HFFc6 (cell line): ENCODE results near the gene DYSF. TPM values are rescaled to one million over a fixed set of nuclear protein-coding genes. Genes with fewer than 3 reads are reported as not detected.

ENCODE experiments used
- DNase-seq: peaks from one replicate; pipeline ENCODE4 v3.0.0-alpha.2; 2018
- H3K27ac Mint-ChIP-seq: 2 replicates; pipeline ENCODE4 v1.8.0; 2020; ENCODE audit warnings: mild to moderate bottlenecking, mixed read lengths
- H3K27me3 Mint-ChIP-seq: 2 replicates; pipeline ENCODE4 v1.8.0; 2021; ENCODE audit warnings: mild to moderate bottlenecking, moderate library complexity, mixed read lengths; ENCODE audit not compliant: insufficient read depth
- H3K36me3 Mint-ChIP-seq: 2 replicates; pipeline ENCODE4 v1.8.0; 2021; ENCODE audit warnings: low read depth, mixed read lengths
- H3K4me1 Mint-ChIP-seq: 2 replicates; pipeline ENCODE4 v1.8.0; 2020; ENCODE audit warnings: low read depth, mixed read lengths
- H3K4me3 Mint-ChIP-seq: 2 replicates; pipeline ENCODE4 v1.8.0; 2020; ENCODE audit warnings: mild to moderate bottlenecking, moderate library complexity, mixed read lengths
- H3K9me3 Mint-ChIP-seq: 2 replicates; pipeline ENCODE4 v1.8.0; 2020; ENCODE audit warnings: mild to moderate bottlenecking, mixed read lengths
- CTCF ChIP-seq: fragments of 200-600 bp; sonication (generic); IDR thresholded peaks from 2 replicates; pipeline ENCODE4 v1.5.0; 2021; ENCODE audit warnings: antibody characterized with exemption, mild to moderate bottlenecking
- total RNA-seq, 6 experiments: library from RNA; stranded (reverse); fragmentation: NEBNext Ultra II Directional; extraction: Animal tissue kit (Norgen Biotek cat#: 25700); gene quantifications; 2 replicates in 1 of 6; 3 replicates in 5 of 6; pipeline ENCODE4 v1.2.3, GENCODE V29; 2021

The DYSF gene
- total RNA-seq, 6 experiments from 2014 or later = 0.07 to 0.57 (median 0.32) TPM

DNA sequence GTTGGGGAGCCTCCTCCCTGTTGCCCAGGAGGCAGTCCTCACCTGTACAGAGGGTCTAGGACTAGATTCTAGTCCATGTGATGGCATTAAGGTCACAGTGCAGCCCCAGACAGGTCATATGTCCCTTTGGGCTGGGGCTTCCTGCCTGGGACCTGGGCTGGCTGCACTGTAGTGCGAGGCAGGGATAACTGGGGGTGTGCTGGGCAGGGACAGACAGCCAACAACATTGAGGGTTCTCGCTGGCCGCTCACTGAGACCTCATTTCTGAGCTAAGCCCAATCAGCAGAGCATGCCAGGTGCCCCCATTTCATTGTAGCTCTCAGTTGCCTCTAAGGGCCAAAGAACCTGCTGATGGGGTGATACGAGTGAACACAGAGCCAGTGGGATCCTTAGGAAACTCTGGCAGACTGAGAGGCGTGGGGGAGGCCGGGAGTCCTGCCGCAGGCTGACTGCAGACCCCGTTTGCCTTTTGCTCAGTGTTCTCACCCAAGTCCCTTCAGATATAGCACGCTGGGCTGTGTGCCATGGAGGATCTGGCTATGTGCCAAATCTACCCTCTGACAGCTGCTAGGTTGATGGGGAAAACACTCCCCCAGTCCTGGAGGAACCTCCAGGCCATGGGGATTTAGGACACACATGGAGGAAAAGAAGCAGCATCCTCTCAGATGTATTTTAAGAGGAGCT, 51.9 kb downstream of the DYSF start:
- no peak for DNase-seq
- no peaks in the 10 kb centered on the region for H3K36me3 Mint-ChIP-seq
- H3K9me3 Mint-ChIP-seq = no peaks in the 10 kb centered on the region
- TF ChIP-seq CTCF = no peak
- no peak overlapping the region for H3K27ac Mint-ChIP-seq
- peaks cover under 1% of the 10 kb centered on the region; the same call in 1 of the 2 replicates for H3K4me1 Mint-ChIP-seq
- H3K4me3 Mint-ChIP-seq = no peak overlapping the region
- H3K27me3 Mint-ChIP-seq = peaks cover 7% of the 10 kb centered on the region

- Mint-ChIP-seq H3K27ac (no peak overlapping the region), H3K36me3 (no peaks in the 10 kb centered on the region), H3K27me3 (peaks cover 7% of the 10 kb centered on the region), H3K4me1 (no peaks in the 10 kb centered on the region), H3K9me3 (no peaks in the 10 kb centered on the region), H3K4me3 (no peak overlapping the region)
- TF ChIP-seq CTCF = no peak
- DNase-seq = no peak
Measured at GRCh38 chr2:71505770-71506140, 52.4 kb downstream of the DYSF start.

DNA sequence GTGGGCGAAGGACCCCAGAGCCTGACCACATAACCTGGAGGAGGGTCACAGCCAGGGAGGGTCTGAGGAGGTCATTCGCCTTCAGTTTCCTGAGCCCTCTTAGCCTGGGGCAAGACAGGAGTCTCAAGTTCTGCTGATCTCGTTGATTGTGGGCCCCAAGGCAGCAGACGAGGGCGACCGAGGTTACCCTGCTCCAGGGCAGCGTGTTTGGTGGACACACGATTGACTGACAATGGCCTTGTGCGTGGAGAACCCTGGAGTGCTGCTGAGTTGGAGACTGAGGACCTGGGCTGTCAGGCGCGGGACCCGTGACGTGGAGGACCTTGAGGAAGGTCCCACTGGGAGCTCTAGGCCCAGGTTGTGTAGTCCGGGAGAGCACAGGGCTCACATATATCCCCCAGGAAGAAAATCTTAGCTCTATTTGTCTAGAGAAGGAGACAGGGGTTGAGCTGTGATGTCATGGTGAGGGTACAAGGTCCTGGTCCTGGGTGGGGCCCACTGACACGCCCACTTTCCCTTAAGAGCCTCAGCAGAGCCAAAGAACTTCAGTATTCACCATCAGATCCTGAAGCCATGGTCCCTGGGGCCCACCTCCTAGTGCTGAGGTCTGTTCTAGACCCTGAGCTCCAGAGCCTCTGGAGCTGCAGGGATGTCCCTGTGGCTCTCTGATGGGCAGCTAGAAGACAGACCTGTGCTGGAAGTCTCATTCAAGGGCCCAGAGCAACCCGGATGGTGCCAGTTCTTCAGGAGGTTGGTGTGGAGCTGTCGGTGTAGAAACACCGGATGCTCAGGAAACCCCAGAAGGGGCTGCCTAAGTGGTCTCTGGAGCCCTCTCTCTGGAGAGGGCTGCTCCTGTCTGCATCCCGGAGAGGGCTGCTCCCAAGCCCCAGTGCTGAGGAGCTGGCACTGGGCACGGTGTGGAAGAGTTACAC, 53.1 kb downstream of the DYSF start:
- Mint-ChIP-seq H3K4me3 (no peak overlapping the region), H3K4me1 (no peaks in the 10 kb centered on the region), H3K9me3 (no peaks in the 10 kb centered on the region), H3K27ac (no peak overlapping the region), H3K36me3 (no peaks in the 10 kb centered on the region), H3K27me3 (peaks cover 7% of the 10 kb centered on the region)
- no peak for DNase-seq
- no peak for TF ChIP-seq CTCF

- Mint-ChIP-seq H3K27me3 (peaks cover 9% of the 10 kb centered on the region), H3K9me3 (no peaks in the 10 kb centered on the region), H3K4me3 (no peak overlapping the region), H3K36me3 (no peaks in the 10 kb centered on the region), H3K27ac (no peak overlapping the region), H3K4me1 (no peaks in the 10 kb centered on the region)
- no peak for DNase-seq
- TF ChIP-seq CTCF = no peak
Measured at GRCh38 chr2:71507476-71507875, 54.1 kb downstream of the DYSF start.

DNA sequence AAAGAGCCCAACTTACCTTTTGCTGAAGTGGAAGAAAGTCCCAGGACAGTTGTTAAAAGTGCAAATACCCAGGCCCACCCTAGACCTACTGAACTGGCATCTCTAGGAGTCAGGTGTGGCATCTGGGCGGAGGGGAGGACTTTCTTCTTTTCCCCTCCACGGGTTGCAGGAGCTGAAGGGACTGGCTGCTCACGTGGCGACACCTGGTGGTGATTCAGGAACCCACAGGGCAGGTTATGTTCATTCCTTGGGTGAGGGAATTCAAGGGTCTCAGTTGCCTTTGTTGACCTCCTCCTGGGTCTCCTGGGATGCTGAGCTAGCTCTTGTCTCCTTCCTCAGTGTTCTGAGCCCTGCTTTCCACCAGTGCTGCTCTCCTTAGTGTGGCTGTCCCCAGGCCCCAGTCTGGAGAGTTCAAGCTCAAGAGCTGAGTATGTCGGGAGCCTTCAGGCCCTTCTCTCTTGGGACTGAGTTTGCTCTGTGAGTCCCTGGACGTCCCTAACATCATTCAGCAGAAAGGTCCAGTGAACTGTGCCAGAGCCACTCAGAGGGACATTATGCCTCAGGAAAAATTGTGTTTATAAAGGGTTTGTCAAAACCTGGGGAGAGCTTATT, 56.9 kb downstream of the DYSF start:
- Mint-ChIP-seq H3K4me1 (no peaks in the 10 kb centered on the region), H3K9me3 (no peaks in the 10 kb centered on the region), H3K36me3 (no peaks in the 10 kb centered on the region), H3K27ac (no peak overlapping the region), H3K4me3 (no peak overlapping the region), H3K27me3 (peaks cover 11% of the 10 kb centered on the region)
- peak; percentile 27 for DNase-seq
- peak; percentile 97 for TF ChIP-seq CTCF
